Neuronal stem cell (in vitro differentiated cells): ENCODE data around the gene PFN1.
A peak's percentile ranks its signal among the peaks of the same experiment; 100 is the strongest.
"Not testable (repeated sequence)": the region's sequence is repeated elsewhere in the genome, so short reads cannot be mapped to it uniquely, and the experiment has no call there.

Experiments used
- DNase-seq: peaks from one replicate; pipeline ENCODE4 v3.0.0-alpha.2; 2013; ENCODE audit warnings: low spot score
- H2AFZ ChIP-seq: one replicate; pipeline ENCODE4 v1.6.1; 2013; ENCODE audit warnings: mild to moderate bottlenecking, low read length, inconsistent platforms
- H2AK5ac ChIP-seq: 2 replicates; pipeline ENCODE4 v1.6.1; 2013; ENCODE audit warnings: low read depth, mild to moderate bottlenecking, inconsistent platforms, low read length, moderate library complexity, mixed read lengths
- H2BK120ac ChIP-seq: 2 replicates; pipeline ENCODE4 v1.6.1; 2013; ENCODE audit warnings: low read depth, mild to moderate bottlenecking, inconsistent platforms, low read length, moderate library complexity, mixed read lengths
- H2BK12ac ChIP-seq: one replicate; pipeline ENCODE4 v1.6.1; 2013; ENCODE audit warnings: low read length, inconsistent platforms
- H2BK15ac ChIP-seq: 2 replicates; pipeline ENCODE4 v1.6.1; 2013; ENCODE audit warnings: mild to moderate bottlenecking, low read length, inconsistent platforms, mixed read lengths
- H2BK5ac ChIP-seq: one replicate; pipeline ENCODE4 v1.6.1; 2013; ENCODE audit warnings: inconsistent platforms, mild to moderate bottlenecking, low read length, moderate library complexity
- H3K14ac ChIP-seq: one replicate; pipeline ENCODE4 v1.6.1; 2013; ENCODE audit warnings: low read length, inconsistent platforms
- H3K18ac ChIP-seq: 2 replicates; pipeline ENCODE4 v1.6.1; 2013; ENCODE audit warnings: low read length, inconsistent platforms
- H3K23ac ChIP-seq: 2 replicates; pipeline ENCODE4 v1.6.1; 2013; ENCODE audit warnings: low read depth, mild to moderate bottlenecking, mixed read lengths, low read length, inconsistent platforms; ENCODE audit not compliant: poor library complexity
- H3K27ac ChIP-seq: replicated peaks from 3 replicates; pipeline ENCODE4 v1.5.1; 2013; ENCODE audit warnings: low read length, inconsistent platforms
- H3K27me3 ChIP-seq, 3 experiments: 2 replicates each; pipeline ENCODE4 v1.6.1; 2013; ENCODE audit warnings: low read length in 3 of 3, mild to moderate bottlenecking in 2 of 3, inconsistent platforms in 1 of 3, low read depth in 1 of 3, mixed read lengths in 1 of 3, moderate library complexity in 1 of 3; ENCODE audit not compliant: control insufficient read depth in 3 of 3, insufficient read depth in 3 of 3
- H3K36me3 ChIP-seq, 2 donors: replicated peaks in 1 of 2; 2 replicates each; pipeline ENCODE4 v1.6.1; 2013; ENCODE audit warnings: low read length in 2 of 2; ENCODE audit not compliant: control insufficient read depth in 2 of 2, insufficient read depth in 2 of 2
- H3K4ac ChIP-seq: 2 replicates; pipeline ENCODE4 v1.6.1; 2013; ENCODE audit warnings: inconsistent platforms, mild to moderate bottlenecking, low read length, moderate library complexity
- H3K4me1 ChIP-seq, 2 donors: 1 replicate in 1 of 2; 2 replicates in 1 of 2; pipeline ENCODE4 v1.6.1; 2013; ENCODE audit warnings: low read length in 2 of 2, low read depth in 1 of 2; ENCODE audit not compliant: control insufficient read depth in 2 of 2, insufficient read depth in 1 of 2
- H3K4me2 ChIP-seq: one replicate; pipeline ENCODE4 v1.6.1; 2013; ENCODE audit warnings: mild to moderate bottlenecking, low read length, inconsistent platforms; ENCODE audit not compliant: insufficient read depth, poor library complexity, severe bottlenecking
- H3K4me3 ChIP-seq, 2 donors: 2 replicates each; pipeline ENCODE4 v1.5.1; 2013; ENCODE audit warnings: low read length in 2 of 2, mild to moderate bottlenecking in 2 of 2, inconsistent platforms in 1 of 2, moderate library complexity in 1 of 2
- H3K79me1 ChIP-seq: one replicate; pipeline ENCODE4 v1.6.1; 2013; ENCODE audit warnings: low read depth, mild to moderate bottlenecking, inconsistent platforms, low read length, moderate library complexity
- H3K9ac ChIP-seq: one replicate; pipeline ENCODE4 v1.6.1; 2013; ENCODE audit warnings: mild to moderate bottlenecking, low read depth, low read length, inconsistent platforms; ENCODE audit not compliant: poor library complexity
- H3K9me3 ChIP-seq, 2 donors: replicated peaks in 1 of 2; 2 replicates each; pipeline versions ENCODE3 to v1.6.1; 2013; ENCODE audit warnings: low read length in 2 of 2, mild to moderate bottlenecking in 2 of 2, inconsistent platforms in 1 of 2, low read depth in 1 of 2, mixed read lengths in 1 of 2, moderate library complexity in 1 of 2; ENCODE audit not compliant: control insufficient read depth in 2 of 2, insufficient read depth in 1 of 2
- H4K8ac ChIP-seq: one replicate; pipeline ENCODE4 v1.6.1; 2013; ENCODE audit warnings: low read depth, mild to moderate bottlenecking, inconsistent platforms, low read length, moderate library complexity
- H4K91ac ChIP-seq: one replicate; pipeline ENCODE4 v1.6.1; 2013; ENCODE audit warnings: low read length, low read depth, mild to moderate bottlenecking, inconsistent platforms; ENCODE audit not compliant: poor library complexity
- WGBS, 2 donors: extraction: QIAGEN DNeasy Blood & Tissue Kit; methylation state at CpG; one replicate each; pipeline ENCODE4 v1.1.7; 2013; ENCODE audit warnings: missing lambda C conversion rate in 2 of 2, mixed read lengths in 1 of 2; ENCODE audit not compliant: insufficient read length in 2 of 2, insufficient replicate concordance in 1 of 2; ENCODE audit errors: extremely low coverage in 2 of 2; 5-methylcytosine and 5-hydroxymethylcytosine counted together

Gene PFN1

GRCh38 chr17:4920351-4921048 lies 27.8 kb downstream of the PFN1 start:
- Histone ChIP-seq H3K36me3 (no peaks in the 10 kb centered on the region), H3K4me3 (no peak overlapping the region), H3K4ac (no peak overlapping the region)

GRCh38 chr17:4919511-4920047 lies 28.8 kb downstream of the PFN1 start:
- DNase-seq: no peak
- Histone ChIP-seq H4K8ac (no peak overlapping the region), H3K9ac (no peak overlapping the region), H3K27me3 (no peaks in the 10 kb centered on the region), H3K36me3 (no peaks in the 10 kb centered on the region), H3K4me3 (no peak overlapping the region), H3K14ac (no peak overlapping the region), H3K18ac (no peak overlapping the region), H3K4ac (no peak overlapping the region), H2BK12ac (no peak overlapping the region), H3K4me1 (no peaks in the 10 kb centered on the region), H3K79me1 (no peaks in the 10 kb centered on the region), H3K23ac (no peak overlapping the region), H4K91ac (no peak overlapping the region), H3K4me2 (no peak overlapping the region), H2BK5ac (no peak overlapping the region), H2BK120ac (no peak overlapping the region), H3K27ac (no peak overlapping the region), H2BK15ac (no peak overlapping the region), H3K9me3 (no peaks in the 10 kb centered on the region), H2AFZ (peak overlapping the region; percentile 52), H2AK5ac (no peak overlapping the region)
- WGBS, 2 donors: no CpG with 5 or more reads among the region's 8 CpGs

More at GRCh38 chr17:4920351-4921048, 27.8 kb downstream of the PFN1 start:
- Histone ChIP-seq H3K18ac (no peak overlapping the region), H3K4me1 (no peaks in the 10 kb centered on the region), H2BK120ac (no peak overlapping the region), H3K27me3 (no peaks in the 10 kb centered on the region), H2AFZ (no peak overlapping the region), H3K27ac (no peak overlapping the region), H3K79me1 (no peaks in the 10 kb centered on the region), H3K23ac (no peak overlapping the region), H3K14ac (no peak overlapping the region), H3K4me2 (no peak overlapping the region), H2BK5ac (no peak overlapping the region), H2AK5ac (no peak overlapping the region), H4K8ac (no peak overlapping the region), H2BK15ac (no peak overlapping the region), H4K91ac (no peak overlapping the region), H3K9me3 (no peaks in the 10 kb centered on the region), H2BK12ac (no peak overlapping the region), H3K9ac (no peak overlapping the region)
- DNase-seq: no peak
- no CpG with 5 or more reads among the region's 10 CpGs for whole genome bisulfite sequencing, 2 donors

DNA sequence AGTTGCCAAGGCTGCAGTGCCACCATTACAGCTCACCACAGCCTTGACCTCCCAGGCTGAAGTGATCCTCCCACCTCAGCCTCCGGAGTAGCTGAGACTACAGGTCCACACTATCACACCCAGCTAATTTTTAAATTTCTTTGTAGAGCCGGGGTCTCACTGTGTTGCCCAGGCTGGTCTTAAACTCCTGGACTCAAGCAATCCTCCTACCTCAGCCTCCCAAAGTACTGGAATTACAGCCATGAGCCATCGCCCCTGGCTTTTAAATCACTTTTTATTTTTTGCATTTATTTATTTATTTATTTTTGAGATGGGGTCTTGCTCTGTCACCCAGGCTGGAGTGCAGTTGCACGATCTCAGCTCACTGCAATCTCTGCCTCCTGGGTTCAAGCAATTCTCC lies 33.8 kb downstream of the PFN1 start:
- H3K14ac ChIP-seq, H3K27me3 ChIP-seq, H3K4me3 ChIP-seq, DNase-seq, H2BK15ac ChIP-seq, H3K23ac ChIP-seq, H4K91ac ChIP-seq, H3K79me1 ChIP-seq, H4K8ac ChIP-seq, H3K18ac ChIP-seq, H2BK5ac ChIP-seq, H2BK12ac ChIP-seq, H3K27ac ChIP-seq, H3K9ac ChIP-seq, H3K4me2 ChIP-seq, H3K36me3 ChIP-seq, H2AK5ac ChIP-seq, H3K4ac ChIP-seq, H2AFZ ChIP-seq, H3K4me1 ChIP-seq, H2BK120ac ChIP-seq, H3K9me3 ChIP-seq: not testable (repeated sequence)
- no CpG with 5 or more reads among the region's 4 CpGs for WGBS, 2 donors

- H3K9ac ChIP-seq: no peak overlapping the region
- no peaks in the 10 kb centered on the region for H3K79me1 ChIP-seq
- H2BK5ac ChIP-seq: no peak overlapping the region
- no peak overlapping the region for H2BK12ac ChIP-seq
- H2AK5ac ChIP-seq: no peak overlapping the region
- H4K8ac ChIP-seq: no peak overlapping the region
- no peak overlapping the region for H3K4me2 ChIP-seq
- no peaks in the 10 kb centered on the region for H3K27me3 ChIP-seq
- no peak overlapping the region for H3K4ac ChIP-seq
- H2BK120ac ChIP-seq: no peak overlapping the region
- no CpG with 5 or more reads among the region's 1 CpG for WGBS, 2 donors
- peaks cover 0 to 2% of the 10 kb centered on the region in 2 donors for H3K4me1 ChIP-seq
- DNase-seq: no peak
- H3K36me3 ChIP-seq: no peaks in the 10 kb centered on the region
- H3K4me3 ChIP-seq: no peak overlapping the region
- no peak overlapping the region for H3K14ac ChIP-seq
- H4K91ac ChIP-seq: no peak overlapping the region
- H3K27ac ChIP-seq: no peak overlapping the region
- no peak overlapping the region for H3K23ac ChIP-seq
- no peak overlapping the region for H2AFZ ChIP-seq
- H3K9me3 ChIP-seq: no peaks in the 10 kb centered on the region
- no peak overlapping the region for H3K18ac ChIP-seq
- H2BK15ac ChIP-seq: no peak overlapping the region
Observed at GRCh38 chr17:4913994-4914393, 34.3 kb downstream of the PFN1 start.
